ENCODE measurements around the gene POLR3A.

DNA sequence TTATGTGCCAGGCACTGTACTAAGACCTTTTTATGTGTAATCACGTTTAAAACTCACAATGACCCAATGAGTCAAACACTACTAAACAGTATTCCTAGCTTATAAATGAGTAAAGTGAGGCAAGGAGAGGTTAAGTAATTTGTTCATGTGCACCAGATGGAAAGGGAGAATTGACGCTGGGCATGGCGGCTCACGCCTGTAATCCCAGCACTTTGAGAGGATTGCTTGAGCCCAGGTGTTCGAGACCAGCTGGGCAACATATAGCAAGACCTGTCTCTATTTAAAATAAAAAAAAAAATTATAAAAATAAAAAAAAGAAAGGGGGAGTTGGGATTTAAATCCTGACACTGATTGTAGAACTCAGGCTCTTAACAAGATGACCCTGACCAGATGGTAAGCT lies 56.0 kb downstream of the POLR3A start:
- TF ChIP-seq, protein P1, sequence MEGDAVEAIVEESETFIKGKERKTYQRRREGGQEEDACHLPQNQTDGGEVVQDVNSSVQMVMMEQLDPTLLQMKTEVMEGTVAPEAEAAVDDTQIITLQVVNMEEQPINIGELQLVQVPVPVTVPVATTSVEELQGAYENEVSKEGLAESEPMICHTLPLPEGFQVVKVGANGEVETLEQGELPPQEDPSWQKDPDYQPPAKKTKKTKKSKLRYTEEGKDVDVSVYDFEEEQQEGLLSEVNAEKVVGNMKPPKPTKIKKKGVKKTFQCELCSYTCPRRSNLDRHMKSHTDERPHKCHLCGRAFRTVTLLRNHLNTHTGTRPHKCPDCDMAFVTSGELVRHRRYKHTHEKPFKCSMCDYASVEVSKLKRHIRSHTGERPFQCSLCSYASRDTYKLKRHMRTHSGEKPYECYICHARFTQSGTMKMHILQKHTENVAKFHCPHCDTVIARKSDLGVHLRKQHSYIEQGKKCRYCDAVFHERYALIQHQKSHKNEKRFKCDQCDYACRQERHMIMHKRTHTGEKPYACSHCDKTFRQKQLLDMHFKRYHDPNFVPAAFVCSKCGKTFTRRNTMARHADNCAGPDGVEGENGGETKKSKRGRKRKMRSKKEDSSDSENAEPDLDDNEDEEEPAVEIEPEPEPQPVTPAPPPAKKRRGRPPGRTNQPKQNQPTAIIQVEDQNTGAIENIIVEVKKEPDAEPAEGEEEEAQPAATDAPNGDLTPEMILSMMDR (IDR thresholded peaks at IDR 0.05), result no peak
- TF ChIP-seq POLR2A (IDR thresholded peaks at IDR 0.05), result no peak
